Measurements from ENCODE around the gene RBBP8. TPM values are rescaled to one million over a fixed set of nuclear protein-coding genes. Genes with fewer than 3 reads are reported as not detected.
A peak's percentile ranks its signal among the peaks of the same experiment; 100 is the strongest.

RBBP8 gene
- total RNA-seq, 4 donors from 2014 or later = 12.4 to 23.9 (median 15.4) TPM

DNA sequence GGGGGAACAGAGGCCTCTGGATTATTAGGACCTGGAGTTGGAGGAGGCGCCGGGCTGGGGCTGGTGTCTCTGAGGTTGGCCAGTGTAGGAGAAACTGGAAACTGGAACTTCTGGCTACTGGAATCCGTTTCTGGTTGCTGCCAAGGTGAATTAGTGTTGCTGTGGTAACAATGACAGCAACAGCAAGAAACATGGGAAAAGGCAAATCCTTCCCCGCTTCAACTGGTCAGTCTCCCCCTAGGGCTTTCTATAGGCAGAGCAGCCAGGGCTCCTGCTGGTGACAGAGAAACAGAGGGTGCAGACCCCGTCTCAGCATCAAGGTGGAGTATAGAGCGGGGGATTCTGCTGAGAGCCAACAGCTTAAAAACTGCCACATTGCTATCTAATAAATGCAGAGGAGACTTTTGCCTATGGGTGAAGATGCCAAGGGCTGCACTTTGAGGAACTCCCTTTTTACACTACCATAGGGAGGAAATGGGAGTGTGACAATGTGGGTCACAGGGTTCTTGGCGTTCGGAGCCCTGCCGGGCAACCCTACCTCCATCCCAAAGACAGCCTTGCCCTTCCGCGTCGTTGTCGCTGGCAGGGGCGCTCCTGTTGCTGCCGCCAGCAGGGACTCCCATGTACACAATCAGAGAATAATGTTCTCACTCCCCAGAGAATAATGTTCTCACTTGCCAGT lies 120.8 kb downstream of the RBBP8 start:
- peaks cover 4 to 15% (median 11%) of the 10 kb centered on the region in 4 donors for H3K4me1 ChIP-seq
- H3K27ac ChIP-seq (replicated peaks in 1 of 4) = no peak overlapping the region
- H3K36me3 ChIP-seq = no peaks in the 10 kb centered on the region
- no peak overlapping the region for H3K4me3 ChIP-seq
- no peaks in the 10 kb centered on the region for H3K9me3 ChIP-seq
- intact Hi-C loops (cut with DNase I) = no loop called here
- no peak for DNase-seq (ENCODE audit: extremely low spot score)
- 29% methylated on average over 15 of the region's 15 CpGs for WGBS
- no peaks in the 10 kb centered on the region for H3K27me3 ChIP-seq
- TF ChIP-seq POLR2AphosphoS5 (IDR thresholded peaks at IDR 0.05) (no peak), EP300 (IDR thresholded peaks at IDR 0.05) (no peak)
- TF ChIP-seq, protein P1, sequence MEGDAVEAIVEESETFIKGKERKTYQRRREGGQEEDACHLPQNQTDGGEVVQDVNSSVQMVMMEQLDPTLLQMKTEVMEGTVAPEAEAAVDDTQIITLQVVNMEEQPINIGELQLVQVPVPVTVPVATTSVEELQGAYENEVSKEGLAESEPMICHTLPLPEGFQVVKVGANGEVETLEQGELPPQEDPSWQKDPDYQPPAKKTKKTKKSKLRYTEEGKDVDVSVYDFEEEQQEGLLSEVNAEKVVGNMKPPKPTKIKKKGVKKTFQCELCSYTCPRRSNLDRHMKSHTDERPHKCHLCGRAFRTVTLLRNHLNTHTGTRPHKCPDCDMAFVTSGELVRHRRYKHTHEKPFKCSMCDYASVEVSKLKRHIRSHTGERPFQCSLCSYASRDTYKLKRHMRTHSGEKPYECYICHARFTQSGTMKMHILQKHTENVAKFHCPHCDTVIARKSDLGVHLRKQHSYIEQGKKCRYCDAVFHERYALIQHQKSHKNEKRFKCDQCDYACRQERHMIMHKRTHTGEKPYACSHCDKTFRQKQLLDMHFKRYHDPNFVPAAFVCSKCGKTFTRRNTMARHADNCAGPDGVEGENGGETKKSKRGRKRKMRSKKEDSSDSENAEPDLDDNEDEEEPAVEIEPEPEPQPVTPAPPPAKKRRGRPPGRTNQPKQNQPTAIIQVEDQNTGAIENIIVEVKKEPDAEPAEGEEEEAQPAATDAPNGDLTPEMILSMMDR (IDR thresholded peaks at IDR 0.05) = peak in 1 of 3 experiments; percentile 28

DNA sequence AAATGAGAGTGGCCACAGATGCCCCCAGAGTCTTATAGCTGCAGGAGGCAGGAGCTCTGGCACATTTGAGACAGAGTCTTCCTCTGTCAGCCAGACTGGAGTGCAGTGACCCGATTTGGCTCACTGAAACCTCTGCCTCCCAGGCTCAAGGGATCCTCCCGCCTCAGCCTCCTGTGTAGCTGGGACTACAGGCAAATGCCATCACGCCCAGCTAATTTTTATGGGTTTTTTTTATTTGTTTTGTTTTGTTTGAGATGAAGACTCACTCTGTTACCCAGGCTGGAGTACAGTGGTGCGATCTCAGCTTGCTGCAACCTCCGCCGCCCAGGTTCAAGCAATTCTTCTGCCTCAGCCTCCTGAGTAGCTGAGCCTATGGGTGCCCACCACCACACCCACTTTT lies 121.4 kb downstream of the RBBP8 start:
- intact Hi-C loops (cut with DNase I) = no loop called here
- Histone ChIP-seq H3K27ac (replicated peaks in 1 of 4) (no peak overlapping the region), H3K36me3 (no peaks in the 10 kb centered on the region), H3K4me3 (no peak overlapping the region), H3K27me3 (no peaks in the 10 kb centered on the region), H3K9me3 (no peaks in the 10 kb centered on the region), H3K4me1 (peaks cover 4 to 15% (median 11%) of the 10 kb centered on the region in 4 donors)
- TF ChIP-seq, protein P1 (IDR thresholded peaks at IDR 0.05) = no peak
- TF ChIP-seq EP300 (IDR thresholded peaks at IDR 0.05) = no peak
- TF ChIP-seq POLR2A (IDR thresholded peaks at IDR 0.05; ENCODE audit: low read depth) = no peak
- DNase-seq (ENCODE audit: extremely low spot score) = no peak
- WGBS = 84% methylated on average over 6 of the region's 6 CpGs

DNA sequence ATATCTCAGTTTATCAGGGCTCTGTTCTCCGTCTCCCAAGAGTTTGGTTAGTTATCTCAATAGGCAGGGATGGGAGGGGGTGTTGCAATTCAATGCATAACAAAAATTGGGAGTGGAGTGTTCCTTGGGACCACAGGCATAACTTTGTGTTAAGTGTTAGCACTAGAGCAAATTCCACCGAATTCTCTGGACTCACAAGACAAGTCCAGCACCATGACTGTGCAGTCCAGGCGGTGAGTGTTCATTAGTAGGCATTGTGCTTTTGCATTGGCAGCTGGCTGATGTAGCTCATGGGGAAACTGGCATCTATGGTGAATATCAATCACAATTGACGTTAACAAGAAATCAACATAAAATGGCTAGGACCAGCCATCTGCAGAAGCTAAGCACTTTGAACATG lies 123.2 kb downstream of the RBBP8 start:
- TF ChIP-seq, protein P1 (IDR thresholded peaks at IDR 0.05) = no peak
- TF ChIP-seq POLR2AphosphoS5 (IDR thresholded peaks at IDR 0.05) (no peak), POLR2A (IDR thresholded peaks at IDR 0.05; ENCODE audit: low read depth) (no peak), EP300 (IDR thresholded peaks at IDR 0.05) (no peak)
- WGBS = 95% methylated on average over 4 of the region's 4 CpGs

DNA sequence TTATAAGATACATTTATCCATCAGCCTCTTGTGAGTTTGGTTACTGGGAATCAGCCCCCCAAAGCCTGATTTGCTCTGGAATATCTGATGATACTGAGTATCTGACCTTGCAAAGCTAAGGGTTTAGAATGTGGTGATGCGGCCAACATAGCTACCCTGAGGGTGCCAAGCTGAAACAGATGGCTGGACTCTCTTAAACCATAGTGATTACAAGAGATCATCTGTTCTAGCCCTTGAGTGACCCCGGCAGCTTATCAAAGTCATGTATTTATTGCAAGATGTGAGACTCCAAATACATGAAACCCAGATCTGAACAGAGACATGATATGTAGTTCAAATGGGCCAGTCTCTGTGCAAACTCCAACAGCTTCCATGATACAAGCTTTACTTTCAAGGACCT lies 124.0 kb downstream of the RBBP8 start:
- WGBS = 89% methylated on average over 2 of the region's 2 CpGs
- Histone ChIP-seq H3K27ac (replicated peaks in 1 of 4) (no peak overlapping the region), H3K9me3 (no peaks in the 10 kb centered on the region), H3K4me3 (no peak overlapping the region), H3K27me3 (no peaks in the 10 kb centered on the region), H3K36me3 (no peaks in the 10 kb centered on the region), H3K4me1 (peaks cover 4 to 15% (median 11%) of the 10 kb centered on the region in 4 donors)
- intact Hi-C loops (cut with DNase I) = no loop called here
- TF ChIP-seq, protein P1 (IDR thresholded peaks at IDR 0.05) = no peak
- TF ChIP-seq EP300 (IDR thresholded peaks at IDR 0.05) (no peak), POLR2AphosphoS5 (IDR thresholded peaks at IDR 0.05) (no peak), POLR2A (IDR thresholded peaks at IDR 0.05; ENCODE audit: low read depth) (no peak)
- no peak for DNase-seq (ENCODE audit: extremely low spot score)

More for the DNA sequence above, 123.2 kb downstream of the RBBP8 start:
- intact Hi-C loops (cut with DNase I) = no loop called here
- Histone ChIP-seq H3K27me3 (no peaks in the 10 kb centered on the region), H3K27ac (replicated peaks in 1 of 4) (no peak overlapping the region), H3K36me3 (no peaks in the 10 kb centered on the region), H3K9me3 (no peaks in the 10 kb centered on the region), H3K4me1 (peaks cover 4 to 15% (median 11%) of the 10 kb centered on the region in 4 donors), H3K4me3 (no peak overlapping the region)
- DNase-seq (ENCODE audit: extremely low spot score) = no peak

Data from esophagus muscularis mucosa (tissue), 4 donors.